ENCODE results near the gene ELMO1.

DNA sequence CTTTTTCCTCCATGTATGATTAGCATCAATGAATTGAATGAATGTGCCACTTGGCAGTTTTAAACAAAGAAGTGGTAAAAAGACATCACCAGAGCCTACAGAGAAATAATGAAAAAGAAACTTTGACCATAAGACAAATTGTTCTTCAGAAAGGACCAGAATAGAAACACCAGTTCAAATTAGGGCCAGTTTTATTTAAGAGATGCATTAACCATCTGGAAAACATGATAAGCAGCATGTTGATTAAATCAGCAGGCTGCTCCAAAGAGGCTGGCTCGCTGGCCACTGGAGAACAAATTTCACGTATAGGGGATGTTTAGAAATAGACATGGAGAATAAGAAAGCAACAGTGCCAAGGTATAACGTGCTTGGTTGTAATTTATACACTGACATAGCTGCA is 482.0 kb downstream of the ELMO1 start:
- TF ChIP-seq, protein P1, sequence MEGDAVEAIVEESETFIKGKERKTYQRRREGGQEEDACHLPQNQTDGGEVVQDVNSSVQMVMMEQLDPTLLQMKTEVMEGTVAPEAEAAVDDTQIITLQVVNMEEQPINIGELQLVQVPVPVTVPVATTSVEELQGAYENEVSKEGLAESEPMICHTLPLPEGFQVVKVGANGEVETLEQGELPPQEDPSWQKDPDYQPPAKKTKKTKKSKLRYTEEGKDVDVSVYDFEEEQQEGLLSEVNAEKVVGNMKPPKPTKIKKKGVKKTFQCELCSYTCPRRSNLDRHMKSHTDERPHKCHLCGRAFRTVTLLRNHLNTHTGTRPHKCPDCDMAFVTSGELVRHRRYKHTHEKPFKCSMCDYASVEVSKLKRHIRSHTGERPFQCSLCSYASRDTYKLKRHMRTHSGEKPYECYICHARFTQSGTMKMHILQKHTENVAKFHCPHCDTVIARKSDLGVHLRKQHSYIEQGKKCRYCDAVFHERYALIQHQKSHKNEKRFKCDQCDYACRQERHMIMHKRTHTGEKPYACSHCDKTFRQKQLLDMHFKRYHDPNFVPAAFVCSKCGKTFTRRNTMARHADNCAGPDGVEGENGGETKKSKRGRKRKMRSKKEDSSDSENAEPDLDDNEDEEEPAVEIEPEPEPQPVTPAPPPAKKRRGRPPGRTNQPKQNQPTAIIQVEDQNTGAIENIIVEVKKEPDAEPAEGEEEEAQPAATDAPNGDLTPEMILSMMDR (IDR thresholded peaks at IDR 0.05), result no peak
- no peak for TF ChIP-seq POLR2A (IDR thresholded peaks at IDR 0.05)

All from adrenal gland (tissue), 5 donors.